ENCODE measurements around the gene ZNF595. TPM values are rescaled to one million over a fixed set of nuclear protein-coding genes. Genes with fewer than 3 reads are reported as not detected.
"Not testable (repeated sequence)": the region's sequence is repeated elsewhere in the genome, so short reads cannot be mapped to it uniquely, and the experiment has no call there.

ZNF595 gene
- total and polyA plus RNA-seq, 3 donors from 2014 or later = 7.8 to 80.7 (median 50.5) TPM

DNA sequence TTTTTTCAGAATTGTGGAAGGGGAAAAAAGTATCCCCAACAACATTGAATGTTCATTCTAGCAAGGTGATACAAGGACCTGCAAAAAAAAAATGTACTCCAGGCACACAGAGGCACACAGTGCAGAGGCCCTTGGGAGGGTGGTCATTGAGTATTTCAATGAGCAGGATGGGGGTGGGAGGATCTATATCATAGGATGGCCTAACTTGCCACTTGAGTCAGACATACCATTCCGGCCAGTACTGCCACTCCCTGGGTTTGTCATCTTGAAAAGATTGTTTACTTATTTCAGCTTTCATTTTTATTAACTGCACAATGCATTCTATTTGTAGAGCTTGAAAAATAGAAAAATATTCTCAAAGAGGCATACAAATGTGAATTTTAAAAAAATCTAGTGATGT lies 18.7 kb downstream of the ZNF595 start:
- WGBS, 2 donors = 93 to 96% methylated on average over 1 of the region's 1 CpG
- no peaks in the 10 kb centered on the region for H3K27me3 ChIP-seq
- no peaks in the 10 kb centered on the region for H3K9me3 ChIP-seq
- TF ChIP-seq CTCF (IDR thresholded peaks at IDR 0.05) = no peak
- TF ChIP-seq POLR2A (IDR thresholded peaks at IDR 0.05) = no peak
- no peak overlapping the region for H3K27ac ChIP-seq
- intact Hi-C loops (cut with DNase I; ENCODE audit: low total_unique reads) = no loop called here
- no peak overlapping the region for H3K4me3 ChIP-seq
- no peak for DNase-seq
- no peaks in the 10 kb centered on the region for H3K36me3 ChIP-seq (ENCODE audit: low read depth, missing control alignments)
- H3K4me1 ChIP-seq = no peaks in the 10 kb centered on the region

GRCh38 chr4:85951-86350 lies 32.8 kb downstream of the ZNF595 start:
- WGBS, 2 donors = 89 to 96% methylated on average over 3 of the region's 3 CpGs
- intact Hi-C loops (cut with DNase I; ENCODE audit: low total_unique reads) = no loop called here
- Histone ChIP-seq H3K4me1 (no peaks in the 10 kb centered on the region), H3K36me3 (ENCODE audit: low read depth, missing control alignments) (peaks cover 3% of the 10 kb centered on the region), H3K9me3 (peaks cover 5% of the 10 kb centered on the region), H3K27me3 (no peaks in the 10 kb centered on the region), H3K4me3 (no peak overlapping the region), H3K27ac (no peak overlapping the region)
- TF ChIP-seq POLR2A (IDR thresholded peaks at IDR 0.05) (no peak), CTCF (IDR thresholded peaks at IDR 0.05) (no peak)
- DNase-seq = no peak

DNA sequence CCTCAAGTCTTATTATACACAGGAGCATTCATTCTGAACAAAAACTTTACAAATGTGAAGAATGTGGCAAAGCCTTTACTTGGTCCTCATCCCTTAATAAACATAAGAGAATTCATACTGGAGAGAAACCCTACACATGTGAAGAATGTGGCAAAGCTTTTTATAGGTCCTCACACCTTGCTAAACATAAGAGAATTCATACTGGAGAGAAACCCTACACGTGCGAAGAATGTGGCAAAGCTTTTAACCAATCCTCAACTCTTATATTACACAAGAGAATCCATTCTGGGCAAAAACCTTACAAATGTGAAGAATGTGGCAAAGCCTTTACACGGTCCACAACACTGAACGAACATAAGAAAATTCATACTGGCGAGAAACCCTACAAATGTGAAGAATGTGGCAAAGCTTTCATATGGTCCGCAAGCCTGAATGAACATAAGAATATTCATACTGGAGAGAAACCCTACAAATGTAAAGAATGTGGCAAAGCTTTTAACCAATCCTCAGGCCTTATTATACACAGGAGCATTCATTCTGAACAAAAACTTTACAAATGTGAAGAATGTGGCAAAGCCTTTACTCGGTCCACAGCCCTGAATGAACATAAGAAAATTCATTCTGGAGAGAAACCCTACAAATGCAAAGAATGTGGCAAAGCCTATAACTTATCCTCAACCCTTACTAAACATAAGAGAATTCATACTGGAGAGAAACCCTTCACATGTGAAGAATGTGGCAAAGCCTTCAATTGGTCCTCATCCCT lies 33.6 kb downstream of the ZNF595 start:
- 91 to 95% methylated on average over 7 of the region's 7 CpGs for whole genome bisulfite sequencing, 2 donors
- intact Hi-C loops (cut with DNase I; ENCODE audit: low total_unique reads); H3K27ac ChIP-seq; H3K4me3 ChIP-seq; H3K36me3 ChIP-seq (ENCODE audit: low read depth, missing control alignments); DNase-seq; H3K27me3 ChIP-seq; H3K4me1 ChIP-seq; H3K9me3 ChIP-seq: not testable (repeated sequence)

GRCh38 chr4:98386-98785 lies 45.3 kb downstream of the ZNF595 start:
- DNase-seq = no peak
- Histone ChIP-seq H3K9me3 (no peaks in the 10 kb centered on the region), H3K4me1 (no peaks in the 10 kb centered on the region), H3K27me3 (no peaks in the 10 kb centered on the region), H3K4me3 (no peak overlapping the region), H3K36me3 (ENCODE audit: low read depth, missing control alignments) (no peaks in the 10 kb centered on the region), H3K27ac (no peak overlapping the region)
- intact Hi-C loops (cut with DNase I; ENCODE audit: low total_unique reads) = no loop called here
- 71 to 97% methylated on average over 1 of the region's 1 CpG for WGBS, 2 donors
- TF ChIP-seq POLR2A (IDR thresholded peaks at IDR 0.05) (no peak), CTCF (IDR thresholded peaks at IDR 0.05) (no peak)

DNA sequence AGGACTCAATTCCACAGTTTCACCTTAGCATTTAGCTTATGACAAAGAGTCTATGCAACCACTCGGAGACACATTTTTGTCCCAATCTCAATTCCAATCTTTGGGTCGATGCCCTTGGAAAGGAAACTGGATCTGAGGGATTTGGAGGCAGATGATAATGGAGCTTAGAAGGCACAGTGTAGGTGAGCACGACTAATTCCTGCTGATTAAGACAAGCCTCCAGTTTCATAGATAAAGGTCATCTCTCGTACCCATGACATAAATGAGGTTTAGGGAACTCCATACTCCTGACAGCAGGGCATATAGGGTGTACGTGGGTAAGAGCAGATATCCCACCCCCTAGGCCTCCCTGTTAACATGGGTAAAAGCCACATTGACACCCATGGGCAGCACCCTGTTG lies 46.7 kb downstream of the ZNF595 start:
- no peak for DNase-seq
- WGBS, 2 donors = 83 to 84% methylated on average over 5 of the region's 5 CpGs
- H3K4me1 ChIP-seq = no peaks in the 10 kb centered on the region
- H3K9me3 ChIP-seq = no peaks in the 10 kb centered on the region
- intact Hi-C loops (cut with DNase I; ENCODE audit: low total_unique reads) = no loop called here
- no peak overlapping the region for H3K27ac ChIP-seq
- no peak for TF ChIP-seq CTCF (IDR thresholded peaks at IDR 0.05)
- no peak for TF ChIP-seq POLR2A (IDR thresholded peaks at IDR 0.05)
- no peaks in the 10 kb centered on the region for H3K27me3 ChIP-seq
- no peaks in the 10 kb centered on the region for H3K36me3 ChIP-seq (ENCODE audit: low read depth, missing control alignments)
- no peak overlapping the region for H3K4me3 ChIP-seq

Data from testis (tissue), 3 donors.